SK-N-SH (cell line): Measurements from ENCODE around the gene TMEM151A. TPM values are rescaled to one million over a fixed set of nuclear protein-coding genes. Genes with fewer than 3 reads are reported as not detected.

Experiments used
- CTCF ChIA-PET: fragments of 300-600, 350-600 bp; formaldehyde crosslinking; extraction: SDS; loops from one replicate; lab custom pipeline; 2021; lab: Yijun Ruan, JAX
- POLR2A ChIA-PET: fragments of 350-600 bp; sonication (Branson Sonifier 250); formaldehyde crosslinking; extraction: SDS; loops from one replicate; lab custom pipeline; 2020; ENCODE audit warnings: antibody characterized with exemption, inconsistent platforms; lab: Yijun Ruan, JAX
- DNase-seq: peaks from one replicate; pipeline ENCODE4 v3.0.0; 2012
- H2AFZ ChIP-seq: fragments of 200-600 bp; sonication (generic); 2 replicates; pipeline ENCODE4 v1.8.1; 2016; ENCODE audit warnings: antibody characterized with exemption, mild to moderate bottlenecking, low read depth
- H3F3A ChIP-seq: fragments of 200-600 bp; sonication (generic); replicated peaks from 2 replicates; pipeline ENCODE3; 2016; ENCODE audit warnings: antibody characterized with exemption, mild to moderate bottlenecking; ENCODE audit not compliant: insufficient read depth
- H3K27ac ChIP-seq, 2 experiments: fragments of 200-500 bp in 1 of 2; fragments of 200-600 bp in 1 of 2; sonication (Bioruptor generic) in 1 of 2; sonication (generic), shearing (Covaris generic) in 1 of 2; 2 replicates each; pipeline versions ENCODE4 v1.5.1 to v1.6.1; 2014 to 2016; ENCODE audit warnings: low read depth in 2 of 2, inconsistent platforms in 1 of 2, low read length in 1 of 2, mild to moderate bottlenecking in 1 of 2, mixed read lengths in 1 of 2
- H3K27me3 ChIP-seq: fragments of 200-600 bp; sonication (generic), shearing (Covaris generic); 2 replicates; pipeline ENCODE4 v1.6.1; 2016; ENCODE audit warnings: mixed run types; ENCODE audit not compliant: insufficient read depth
- H3K36me3 ChIP-seq, 2 experiments: fragments of 200-500 bp in 1 of 2; fragments of 200-600 bp in 1 of 2; sonication (Bioruptor generic) in 1 of 2; sonication (generic) in 1 of 2; replicated peaks in 1 of 2; 2 replicates each; pipeline versions ENCODE3 to v1.5.1; 2014 to 2016; ENCODE audit warnings: low read length in 1 of 2, mild to moderate bottlenecking in 1 of 2; ENCODE audit not compliant: insufficient read depth in 2 of 2, control insufficient read depth in 1 of 2
- H3K4me1 ChIP-seq, 2 experiments: fragments of 200-500 bp in 1 of 2; fragments of 200-600 bp in 1 of 2; sonication (Bioruptor generic) in 1 of 2; sonication (generic), shearing (Covaris generic) in 1 of 2; 2 replicates each; pipeline versions ENCODE4 v1.5.1 to v1.6.1; 2014 to 2016; ENCODE audit warnings: low read depth in 1 of 2, low read length in 1 of 2, mixed run types in 1 of 2; ENCODE audit not compliant: insufficient read depth in 2 of 2, control insufficient read depth in 1 of 2
- H3K4me2 ChIP-seq: fragments of 200-600 bp; sonication (generic), shearing (Covaris generic); 2 replicates; pipeline ENCODE4 v1.6.1; 2017; ENCODE audit warnings: mixed run types
- H3K4me3 ChIP-seq, 2 experiments: fragments of 200-500 bp in 1 of 2; fragments of 200-600 bp in 1 of 2; sonication (Bioruptor generic) in 1 of 2; sonication (generic), shearing (Covaris generic) in 1 of 2; 2 replicates each; pipeline versions ENCODE4 v1.5.1 to v1.8.1; 2014 to 2016; ENCODE audit warnings: low read depth in 2 of 2, inconsistent platforms in 1 of 2, low read length in 1 of 2, mild to moderate bottlenecking in 1 of 2, mixed read lengths in 1 of 2, moderate library complexity in 1 of 2
- H3K79me2 ChIP-seq: fragments of 200-600 bp; sonication (generic); 2 replicates; pipeline ENCODE4 v1.8.1; 2017; ENCODE audit warnings: mild to moderate bottlenecking; ENCODE audit not compliant: insufficient read depth
- H3K9ac ChIP-seq: fragments of 200-600 bp; sonication (generic); 2 replicates; pipeline ENCODE4 v1.6.1; 2017; ENCODE audit warnings: mixed run types
- H3K9me2 ChIP-seq: fragments of 200-600 bp; sonication (generic); 2 replicates; pipeline ENCODE4 v1.6.1; 2017; ENCODE audit warnings: mixed run types
- H3K9me3 ChIP-seq: fragments of 200-600 bp; sonication (generic); 2 replicates; pipeline ENCODE4 v1.6.1; 2017; ENCODE audit warnings: mixed run types, mild to moderate bottlenecking, moderate library complexity
- H4K20me1 ChIP-seq: fragments of 200-600 bp; sonication (generic); 2 replicates; pipeline ENCODE4 v1.6.1; 2017; ENCODE audit warnings: mild to moderate bottlenecking, mixed run types; ENCODE audit not compliant: insufficient read depth
- CHD2 ChIP-seq: fragments of 150-350 bp; IDR thresholded peaks from 2 replicates; pipeline ENCODE4 v1.6.1; 2018; ENCODE audit warnings: low read length; ENCODE audit not compliant: partially characterized antibody
- ELF1 ChIP-seq: IDR thresholded peaks from 2 replicates; pipeline ENCODE4 v1.4.0; 2012
- EP300 ChIP-seq, 2 experiments: IDR thresholded peaks; 2 replicates each; pipeline versions ENCODE4 v1.4.0 to v1.6.1; 2012; ENCODE audit warnings: borderline replicate concordance in 1 of 2, low read depth in 1 of 2, low read length in 1 of 2
- EZH2phosphoT487 ChIP-seq: fragments of 200-600 bp; sonication (generic); IDR thresholded peaks from 2 replicates; pipeline ENCODE4 v1.6.1; 2017; ENCODE audit warnings: low read depth, mixed run types, mild to moderate bottlenecking, antibody characterized with exemption, moderate library complexity, borderline replicate concordance
- FOSL2 ChIP-seq: IDR thresholded peaks from 2 replicates; pipeline ENCODE4 v1.4.0; 2012; ENCODE audit warnings: low read depth, mild to moderate bottlenecking, moderate library complexity, borderline replicate concordance
- FOXJ3 ChIP-seq: sonication (generic); formaldehyde crosslinking; IDR thresholded peaks from 2 replicates; pipeline ENCODE4 v1.5.1; 2020; ENCODE audit warnings: mild to moderate bottlenecking, missing genetic modification reagents
- FOXM1 ChIP-seq: IDR thresholded peaks from 2 replicates; pipeline ENCODE4 v1.4.0; 2012; ENCODE audit warnings: low read depth, mild to moderate bottlenecking
- IRF3 ChIP-seq: fragments of 150-350 bp; IDR thresholded peaks from 2 replicates; pipeline ENCODE4 v1.6.1; 2016; ENCODE audit warnings: mild to moderate bottlenecking, low read depth, low read length
- JUND ChIP-seq: IDR thresholded peaks from 2 replicates; pipeline ENCODE4 v1.4.0; 2012
- MAX ChIP-seq: IDR thresholded peaks from 2 replicates; pipeline ENCODE4 v1.4.0; 2012; ENCODE audit warnings: low read depth
- MEF2A ChIP-seq: IDR thresholded peaks from 2 replicates; pipeline ENCODE4 v1.4.0; 2012; ENCODE audit warnings: low read depth, borderline replicate concordance
- NFIC ChIP-seq: IDR thresholded peaks from 2 replicates; pipeline ENCODE4 v1.4.0; 2012; ENCODE audit warnings: borderline replicate concordance
- NRF1 ChIP-seq: IDR thresholded peaks from 2 replicates; pipeline ENCODE4 v1.6.1; 2012; ENCODE audit warnings: low read depth, mild to moderate bottlenecking, low read length
- RAD21 ChIP-seq: IDR thresholded peaks from 2 replicates; pipeline ENCODE4 v1.6.1; 2012; ENCODE audit warnings: mild to moderate bottlenecking, low read length
- RCOR1 ChIP-seq: fragments of 150-350 bp; IDR thresholded peaks from 2 replicates; pipeline ENCODE4 v1.6.1; 2017; ENCODE audit warnings: antibody characterized with exemption, low read length
- RFX5 ChIP-seq: IDR thresholded peaks from 2 replicates; pipeline ENCODE4 v1.6.1; 2012; ENCODE audit warnings: mild to moderate bottlenecking, improper control_type of control experiment, low read length
- RXRA ChIP-seq: IDR thresholded peaks from 2 replicates; pipeline ENCODE4 v1.4.0; 2012; ENCODE audit warnings: low read depth, mild to moderate bottlenecking, borderline replicate concordance
- SIN3A ChIP-seq: IDR thresholded peaks from 2 replicates; pipeline ENCODE4 v1.6.1; 2012; ENCODE audit warnings: low read depth, mild to moderate bottlenecking, low read length, moderate library complexity, borderline replicate concordance
- SMC3 ChIP-seq: IDR thresholded peaks from 2 replicates; pipeline ENCODE4 v1.6.1; 2012; ENCODE audit warnings: low read depth, low read length, improper control_type of control experiment
- TAF1 ChIP-seq: IDR thresholded peaks from 2 replicates; pipeline ENCODE4 v1.6.1; 2012; ENCODE audit warnings: low read depth, mild to moderate bottlenecking, low read length, moderate library complexity, borderline replicate concordance
- TCF12 ChIP-seq: IDR thresholded peaks from 2 replicates; pipeline ENCODE4 v1.4.0; 2012
- TEAD4 ChIP-seq: IDR thresholded peaks from 2 replicates; pipeline ENCODE4 v1.4.0; 2012; ENCODE audit warnings: mild to moderate bottlenecking, borderline replicate concordance; ENCODE audit not compliant: insufficient read depth
- WGBS: methylation state at CpG from one replicate; pipeline ENCODE4 v1.1.6; 2017; ENCODE audit warnings: low lambda C conversion rate; 5-methylcytosine and 5-hydroxymethylcytosine counted together
- polyA plus RNA-seq, 3 experiments: library from polyadenylated mRNA; depleted of rRNA; stranded (reverse); fragments of >200 nt; gene quantifications; 2 replicates each; pipeline ENCODE4 v1.2.3, GENCODE V29; 2012
- TF ChIP-seq, protein P1 (sequence below): IDR thresholded peaks from 2 replicates; pipeline ENCODE4 v1.4.0; 2012; ENCODE audit warnings: low read depth, borderline replicate concordance
- TF ChIP-seq, protein P2 (sequence below): IDR thresholded peaks from 2 replicates; pipeline ENCODE4; 2012

The TMEM151A gene
- polyA plus RNA-seq, 1 of the 3 experiments (the other 2 are of a cell fraction) = 0.35 TPM

GRCh38 chr11:66311965-66312548 is 20.4 kb downstream of the TMEM151A start (continued):
- TF ChIP-seq, protein P1, sequence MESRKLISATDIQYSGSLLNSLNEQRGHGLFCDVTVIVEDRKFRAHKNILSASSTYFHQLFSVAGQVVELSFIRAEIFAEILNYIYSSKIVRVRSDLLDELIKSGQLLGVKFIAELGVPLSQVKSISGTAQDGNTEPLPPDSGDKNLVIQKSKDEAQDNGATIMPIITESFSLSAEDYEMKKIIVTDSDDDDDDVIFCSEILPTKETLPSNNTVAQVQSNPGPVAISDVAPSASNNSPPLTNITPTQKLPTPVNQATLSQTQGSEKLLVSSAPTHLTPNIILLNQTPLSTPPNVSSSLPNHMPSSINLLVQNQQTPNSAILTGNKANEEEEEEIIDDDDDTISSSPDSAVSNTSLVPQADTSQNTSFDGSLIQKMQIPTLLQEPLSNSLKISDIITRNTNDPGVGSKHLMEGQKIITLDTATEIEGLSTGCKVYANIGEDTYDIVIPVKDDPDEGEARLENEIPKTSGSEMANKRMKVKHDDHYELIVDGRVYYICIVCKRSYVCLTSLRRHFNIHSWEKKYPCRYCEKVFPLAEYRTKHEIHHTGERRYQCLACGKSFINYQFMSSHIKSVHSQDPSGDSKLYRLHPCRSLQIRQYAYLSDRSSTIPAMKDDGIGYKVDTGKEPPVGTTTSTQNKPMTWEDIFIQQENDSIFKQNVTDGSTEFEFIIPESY = no peak
- TF ChIP-seq SMC3 = peak; percentile 96
- TF ChIP-seq IRF3 = no peak

- Histone ChIP-seq H3K4me2 (peak overlapping the region; percentile 81), H3F3A (peaks cover 15% of the 10 kb centered on the region), H3K36me3 (no peaks in the 10 kb centered on the region), H3K9ac (peak overlapping the region; percentile 75), H4K20me1 (no peaks in the 10 kb centered on the region), H3K9me2 (no peaks in the 10 kb centered on the region), H3K27me3 (no peaks in the 10 kb centered on the region), H2AFZ (peak overlapping the region; percentile 88), H3K27ac (peak overlapping the region; percentile 94 to 100), H3K79me2 (no peaks in the 10 kb centered on the region), H3K4me3 (peak overlapping the region; percentile 59 to 70), H3K9me3 (no peaks in the 10 kb centered on the region), H3K4me1 (peaks cover 17 to 56% of the 10 kb centered on the region in 2 experiments)
- 3% methylated on average over 31 of the region's 52 CpGs for WGBS
- peak; percentile 94 for DNase-seq
- CTCF ChIA-PET = interaction anchor here (0.7 to 12.4 kb wide), 20 partner anchors 9 to 426 kb away, joined by 3 to 280 read pairs (median 24); partner anchors contain the start of genes B4GAT1, BRMS1, CNIH2 and MRPL11
- POLR2A ChIA-PET = interaction anchor here (0.6 to 3.1 kb wide), 16 partner anchors 10 to 1108 kb away, joined by 3 to 33 read pairs (median 4); partner anchors contain the start of genes B4GAT1, BRMS1, MRPL11 and RAB1B
- TF ChIP-seq EP300 (IDR thresholded peaks at IDR 0.05; ENCODE audit: borderline replicate concordance in 1 of 2, low read depth in 1 of 2, low read length in 1 of 2) (peak; percentile 51 to 54; a peak in 2 of 4 replicates), SIN3A (peak; percentile 85), TEAD4 (no peak), MEF2A (no peak), FOXJ3 (CRISPR knock-in tag) (peak; percentile 67; the same call in 1 of the 2 replicates), JUND (no peak; the same call in 1 of the 2 replicates), IRF3 (no peak), TAF1 (peak; percentile 18; the same call in 1 of the 2 replicates), SMC3 (no peak), NFIC (no peak), ELF1 (0 out of 2 replicates have a peak, but pooled peaks have one; percentile 4), FOSL2 (no peak; the same call in 1 of the 2 replicates), MAX (0 out of 2 replicates have a peak, but pooled peaks have one; percentile 14), CHD2 (peak; percentile 78), EZH2phosphoT487 (no peak), NRF1 (no peak), TCF12 (peak; percentile 98), RFX5 (no peak), RXRA (peak; percentile 63; the same call in 1 of the 2 replicates), RAD21 (no peak), RCOR1 (peak; percentile 20; the same call in 1 of the 2 replicates), FOXM1 (no peak)
- TF ChIP-seq, protein P2, sequence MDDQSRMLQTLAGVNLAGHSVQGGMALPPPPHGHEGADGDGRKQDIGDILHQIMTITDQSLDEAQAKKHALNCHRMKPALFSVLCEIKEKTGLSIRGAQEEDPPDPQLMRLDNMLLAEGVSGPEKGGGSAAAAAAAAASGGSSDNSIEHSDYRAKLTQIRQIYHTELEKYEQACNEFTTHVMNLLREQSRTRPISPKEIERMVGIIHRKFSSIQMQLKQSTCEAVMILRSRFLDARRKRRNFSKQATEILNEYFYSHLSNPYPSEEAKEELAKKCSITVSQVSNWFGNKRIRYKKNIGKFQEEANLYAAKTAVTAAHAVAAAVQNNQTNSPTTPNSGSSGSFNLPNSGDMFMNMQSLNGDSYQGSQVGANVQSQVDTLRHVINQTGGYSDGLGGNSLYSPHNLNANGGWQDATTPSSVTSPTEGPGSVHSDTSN = peak; percentile 50
These were observed 21.0 kb downstream of the TMEM151A start for GRCh38 chr11:66312549-66313320.
